Measurements from ENCODE around the gene UNC5C.

UNC5C gene

DNA sequence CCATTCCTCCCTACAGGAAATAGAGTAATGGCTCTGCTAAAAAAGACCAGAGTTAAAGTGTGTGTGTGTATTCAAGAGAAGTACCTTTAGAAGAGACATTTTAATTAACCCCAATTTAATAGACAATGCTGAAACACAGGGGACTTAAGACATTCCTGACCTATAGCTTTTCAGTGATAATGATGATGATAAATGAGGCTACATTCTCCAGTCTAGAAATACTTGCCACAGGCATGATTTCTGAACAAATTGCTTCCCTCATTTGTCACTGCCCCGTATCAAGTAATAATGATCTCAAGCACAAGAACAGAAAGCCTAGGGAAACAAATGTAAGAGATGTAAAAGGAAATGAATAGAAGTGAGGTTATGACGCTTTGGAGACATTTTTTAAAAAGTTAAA is 117.1 kb downstream of the UNC5C start:
- no peaks in the 10 kb centered on the region for H3K9me3 ChIP-seq
- H3K4me1 ChIP-seq = peaks cover 28% of the 10 kb centered on the region
- peaks cover 13% of the 10 kb centered on the region for H3K36me3 ChIP-seq
- H3K4me3 ChIP-seq (ENCODE audit: low read depth, low read length) = no peak overlapping the region
- no peak for TF ChIP-seq CTCF (IDR thresholded peaks at IDR 0.05; ENCODE audit: low read depth, low read length)
- no peaks in the 10 kb centered on the region for H3K27me3 ChIP-seq
- DNase-seq = no peak

DNA sequence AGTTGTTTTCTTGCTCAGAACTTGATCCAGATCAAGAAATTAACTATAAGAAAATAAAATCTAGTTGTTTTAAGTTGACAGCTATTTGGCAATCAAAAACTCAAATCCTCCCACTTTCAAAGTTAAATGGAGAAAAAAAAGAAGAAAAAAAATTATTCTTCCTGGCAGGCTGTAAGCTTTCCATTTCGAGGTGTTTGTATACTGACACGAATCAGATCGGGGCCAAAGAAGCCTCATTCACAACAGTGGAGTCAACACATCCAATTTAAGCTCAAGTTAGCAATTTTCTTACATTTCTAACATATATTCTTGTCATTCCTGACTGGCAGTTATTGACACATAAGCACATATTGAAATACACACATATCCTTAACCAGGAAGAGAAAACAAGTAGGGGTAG is 119.4 kb downstream of the UNC5C start:
- no peak for TF ChIP-seq CTCF (IDR thresholded peaks at IDR 0.05; ENCODE audit: low read depth, low read length)
- Histone ChIP-seq H3K36me3 (peaks cover 22% of the 10 kb centered on the region), H3K27me3 (no peaks in the 10 kb centered on the region), H3K9me3 (no peaks in the 10 kb centered on the region), H3K4me1 (peaks cover 28% of the 10 kb centered on the region), H3K4me3 (ENCODE audit: low read depth, low read length) (no peak overlapping the region)
- DNase-seq = no peak

- no peak for DNase-seq
- no peaks in the 10 kb centered on the region for H3K9me3 ChIP-seq
- no peak overlapping the region for H3K4me3 ChIP-seq (ENCODE audit: low read depth, low read length)
- H3K4me1 ChIP-seq = peaks cover 25% of the 10 kb centered on the region
- H3K27me3 ChIP-seq = no peaks in the 10 kb centered on the region
- no peak for TF ChIP-seq CTCF (IDR thresholded peaks at IDR 0.05; ENCODE audit: low read depth, low read length)
- H3K36me3 ChIP-seq = peaks cover 22% of the 10 kb centered on the region
Observed at GRCh38 chr4:95428291-95429070, 120.3 kb downstream of the UNC5C start.

- no peaks in the 10 kb centered on the region for H3K9me3 ChIP-seq
- TF ChIP-seq CTCF (IDR thresholded peaks at IDR 0.05; ENCODE audit: low read depth, low read length) = no peak
- DNase-seq = no peak
- peaks cover 29% of the 10 kb centered on the region for H3K4me1 ChIP-seq
- H3K4me3 ChIP-seq (ENCODE audit: low read depth, low read length) = no peak overlapping the region
- H3K36me3 ChIP-seq = peaks cover 22% of the 10 kb centered on the region
- no peaks in the 10 kb centered on the region for H3K27me3 ChIP-seq
Observed at GRCh38 chr4:95426455-95426854, 122.3 kb downstream of the UNC5C start.

DNA sequence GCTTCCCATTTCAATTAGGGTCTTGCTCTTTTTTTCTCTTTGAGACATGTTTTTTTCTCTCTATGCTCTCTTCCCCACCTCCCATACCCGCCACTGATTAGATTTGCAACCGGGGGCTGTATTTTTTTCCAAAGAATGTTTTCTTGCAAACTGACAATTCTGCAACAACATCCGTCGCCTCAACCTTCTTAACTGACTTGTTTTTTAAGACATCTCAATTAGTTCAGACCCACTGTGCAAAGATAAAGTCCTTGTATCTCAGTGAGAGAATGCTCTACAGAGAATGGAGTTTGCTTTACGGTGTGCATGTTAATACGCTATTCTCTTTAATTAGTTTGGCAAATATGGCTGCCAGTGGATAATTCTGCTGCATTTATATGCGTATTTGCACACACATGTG is 126.3 kb downstream of the UNC5C start:
- TF ChIP-seq CTCF (IDR thresholded peaks at IDR 0.05; ENCODE audit: low read depth, low read length) = no peak

DNA sequence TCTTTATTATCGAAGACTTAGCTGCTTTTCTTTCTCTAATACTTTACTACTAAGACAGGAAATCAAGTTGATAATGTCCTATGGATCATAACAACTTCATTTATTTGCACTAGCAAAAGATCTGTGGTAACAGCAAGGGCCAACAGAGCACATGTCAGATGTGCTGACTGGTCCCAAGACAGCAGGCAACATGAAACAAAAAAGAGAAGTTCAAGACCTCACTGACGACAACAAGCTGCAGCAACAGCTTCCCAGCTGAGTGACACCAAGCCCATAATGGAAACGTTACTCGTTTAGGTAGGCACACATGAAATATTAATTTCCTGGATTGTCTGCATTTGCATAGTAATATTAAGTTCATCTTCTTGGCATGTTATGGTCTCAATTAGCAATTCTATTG is 126.9 kb downstream of the UNC5C start:
- no peak overlapping the region for H3K4me3 ChIP-seq (ENCODE audit: low read depth, low read length)
- H3K9me3 ChIP-seq = no peaks in the 10 kb centered on the region
- H3K36me3 ChIP-seq = peaks cover 20% of the 10 kb centered on the region
- no peak for TF ChIP-seq CTCF (IDR thresholded peaks at IDR 0.05; ENCODE audit: low read depth, low read length)
- H3K4me1 ChIP-seq = peaks cover 28% of the 10 kb centered on the region
- peak; percentile 20 for DNase-seq
- no peaks in the 10 kb centered on the region for H3K27me3 ChIP-seq

More for the DNA sequence above, 126.3 kb downstream of the UNC5C start:
- H3K36me3 ChIP-seq = peaks cover 25% of the 10 kb centered on the region
- peaks cover 28% of the 10 kb centered on the region for H3K4me1 ChIP-seq
- H3K4me3 ChIP-seq (ENCODE audit: low read depth, low read length) = peak overlapping the region; percentile 27
- no peak for DNase-seq
- H3K27me3 ChIP-seq = no peaks in the 10 kb centered on the region
- H3K9me3 ChIP-seq = no peaks in the 10 kb centered on the region

All from BE2C (cell line).